ENCODE results near the gene HOXB5. TPM values are rescaled to one million over a fixed set of nuclear protein-coding genes. Genes with fewer than 3 reads are reported as not detected.

HOXB5 gene
- total RNA-seq, 1 donor from 2014 or later = 2.1 TPM

DNA sequence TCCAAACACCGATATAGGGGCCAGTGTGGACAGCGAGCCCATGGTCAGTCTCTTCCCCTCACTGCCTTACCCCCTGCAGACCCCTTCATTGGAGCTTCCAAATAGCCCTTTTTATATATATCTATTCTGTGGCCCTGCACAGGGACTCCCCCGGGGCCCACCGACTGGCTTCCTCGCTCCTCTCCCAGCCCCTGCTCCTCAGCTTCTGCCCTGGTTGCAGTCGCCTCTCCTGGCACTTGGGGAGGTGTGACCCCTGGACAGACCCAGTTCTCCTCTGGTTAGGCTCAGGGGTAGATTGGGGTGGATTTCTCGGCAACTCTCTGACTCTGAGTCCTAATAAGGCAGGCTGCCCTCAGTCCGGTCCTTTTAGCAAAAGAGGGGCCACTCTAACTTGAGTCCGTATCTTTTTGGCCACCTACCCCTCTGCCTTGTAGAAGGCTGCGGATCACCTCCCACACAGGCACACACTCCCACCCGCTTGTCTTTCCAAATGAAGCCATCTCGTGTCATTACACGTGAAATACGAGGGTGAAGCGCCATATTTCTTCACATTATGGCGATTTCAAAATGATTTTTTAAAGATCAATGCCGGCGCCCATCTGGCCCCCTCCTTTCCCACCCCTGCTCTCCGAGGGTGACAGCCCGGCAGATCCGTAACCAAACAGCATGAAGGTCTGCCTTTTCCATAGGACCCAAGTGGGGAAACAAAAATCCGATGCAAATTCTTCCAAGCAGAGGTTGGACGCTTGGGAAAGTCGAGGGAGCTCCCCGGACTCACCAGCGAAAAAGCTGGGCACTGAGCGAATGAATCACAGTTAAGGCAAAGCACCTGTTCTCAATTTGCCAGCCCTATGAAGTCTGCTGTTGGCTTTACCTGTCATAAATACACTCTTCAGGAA is 34.3 kb upstream of the HOXB5 start:
- Mint-ChIP-seq H3K9me3 (ENCODE audit: low read depth) (no peaks in the 10 kb centered on the region), H3K27ac (no peak overlapping the region), H3K4me1 (ENCODE audit: low read depth) (peaks cover 4% of the 10 kb centered on the region), H3K4me3 (ENCODE audit: low read depth) (no peak overlapping the region), H3K27me3 (peaks cover 93% of the 10 kb centered on the region), H3K36me3 (ENCODE audit: insufficient read depth) (no peaks in the 10 kb centered on the region)
- TF ChIP-seq, protein P1, sequence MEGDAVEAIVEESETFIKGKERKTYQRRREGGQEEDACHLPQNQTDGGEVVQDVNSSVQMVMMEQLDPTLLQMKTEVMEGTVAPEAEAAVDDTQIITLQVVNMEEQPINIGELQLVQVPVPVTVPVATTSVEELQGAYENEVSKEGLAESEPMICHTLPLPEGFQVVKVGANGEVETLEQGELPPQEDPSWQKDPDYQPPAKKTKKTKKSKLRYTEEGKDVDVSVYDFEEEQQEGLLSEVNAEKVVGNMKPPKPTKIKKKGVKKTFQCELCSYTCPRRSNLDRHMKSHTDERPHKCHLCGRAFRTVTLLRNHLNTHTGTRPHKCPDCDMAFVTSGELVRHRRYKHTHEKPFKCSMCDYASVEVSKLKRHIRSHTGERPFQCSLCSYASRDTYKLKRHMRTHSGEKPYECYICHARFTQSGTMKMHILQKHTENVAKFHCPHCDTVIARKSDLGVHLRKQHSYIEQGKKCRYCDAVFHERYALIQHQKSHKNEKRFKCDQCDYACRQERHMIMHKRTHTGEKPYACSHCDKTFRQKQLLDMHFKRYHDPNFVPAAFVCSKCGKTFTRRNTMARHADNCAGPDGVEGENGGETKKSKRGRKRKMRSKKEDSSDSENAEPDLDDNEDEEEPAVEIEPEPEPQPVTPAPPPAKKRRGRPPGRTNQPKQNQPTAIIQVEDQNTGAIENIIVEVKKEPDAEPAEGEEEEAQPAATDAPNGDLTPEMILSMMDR (IDR thresholded peaks at IDR 0.05; ENCODE audit: unreplicated experiment) = no peak
- DNase-seq (ENCODE audit: low spot score, unreplicated experiment) = no peak

DNA sequence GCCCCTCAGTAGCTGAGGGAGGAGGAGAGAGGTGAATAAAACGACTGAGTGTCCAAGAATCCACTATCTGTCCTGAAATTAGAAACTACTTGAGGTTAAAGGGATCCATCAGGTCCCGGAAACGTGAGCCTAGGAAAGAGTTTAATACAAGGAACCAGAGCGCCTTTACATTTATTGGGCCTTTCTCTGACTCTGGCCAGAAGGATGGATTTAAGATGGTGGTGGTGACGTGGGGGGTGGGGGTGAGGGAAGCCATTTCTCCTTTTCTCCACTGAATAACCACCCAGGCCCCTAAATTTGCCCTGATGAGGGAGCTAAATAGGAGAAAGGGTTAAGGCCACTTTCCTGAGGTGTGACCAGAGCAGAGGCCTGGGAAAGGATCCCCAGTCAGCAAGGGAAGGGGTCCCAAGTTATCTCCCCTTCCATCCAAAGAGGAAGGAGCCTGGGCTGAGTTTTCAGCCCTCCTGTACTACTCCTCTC is 33.6 kb upstream of the HOXB5 start:
- Mint-ChIP-seq H3K9me3 (ENCODE audit: low read depth) (no peaks in the 10 kb centered on the region), H3K27ac (no peak overlapping the region), H3K4me3 (ENCODE audit: low read depth) (no peak overlapping the region), H3K27me3 (peaks cover 93% of the 10 kb centered on the region), H3K36me3 (ENCODE audit: insufficient read depth) (no peaks in the 10 kb centered on the region), H3K4me1 (ENCODE audit: low read depth) (peaks cover 4% of the 10 kb centered on the region)
- no peak for DNase-seq (ENCODE audit: low spot score, unreplicated experiment)
- TF ChIP-seq, protein P1 (IDR thresholded peaks at IDR 0.05; ENCODE audit: unreplicated experiment) = no peak

DNA sequence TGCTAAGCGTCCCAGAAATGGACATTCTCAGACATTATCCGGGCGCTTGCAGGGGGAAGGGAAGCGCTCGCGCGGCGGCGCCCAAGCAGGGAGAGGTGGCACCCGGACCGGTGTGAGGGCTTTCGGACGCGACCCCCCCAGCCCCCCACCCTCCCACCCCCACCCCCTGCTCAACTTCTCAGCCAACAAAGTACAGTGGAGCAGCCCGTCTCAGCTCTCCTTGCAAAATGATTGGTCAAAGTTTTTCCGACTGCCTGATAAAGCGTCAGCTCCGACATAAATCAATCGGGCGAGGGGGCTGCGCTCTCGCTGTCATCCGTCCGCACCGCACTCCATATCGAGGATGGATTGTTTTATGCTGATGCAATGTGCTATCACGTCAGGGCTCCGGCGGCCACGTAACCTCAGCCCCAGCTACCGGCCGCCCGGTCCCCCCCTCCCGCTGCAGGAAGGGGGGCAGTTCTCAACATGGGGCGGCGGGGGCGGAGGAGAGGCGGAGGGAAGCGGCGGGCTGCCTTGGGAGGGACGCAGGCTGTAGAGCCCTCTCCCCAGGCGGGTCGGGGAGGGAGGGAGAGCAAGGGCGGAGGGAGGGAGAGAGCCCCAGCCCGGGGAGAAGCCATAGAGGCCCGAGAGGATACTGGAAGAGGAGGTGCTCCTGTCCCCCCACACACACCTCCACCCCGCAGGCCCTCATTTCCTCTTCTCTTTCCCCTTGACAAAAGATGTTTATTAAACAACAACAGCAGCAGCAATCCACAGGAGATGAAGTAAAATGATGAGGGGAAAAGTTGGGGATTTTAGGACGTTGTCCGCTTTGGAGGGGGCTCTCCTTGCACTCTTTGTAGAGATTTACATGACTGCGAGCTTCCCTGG is 32.9 kb upstream of the HOXB5 start, which contains the start of gene HOXB9:
TSS of gene HOXB9 (minus strand) at position 114 of the 873 bp plus-strand sequence. CDS start at position 25, 89 bp downstream.
- no peaks in the 10 kb centered on the region for H3K36me3 Mint-ChIP-seq (ENCODE audit: insufficient read depth)
- H3K9me3 Mint-ChIP-seq (ENCODE audit: low read depth) = no peaks in the 10 kb centered on the region
- no peak for DNase-seq (ENCODE audit: low spot score, unreplicated experiment)
- no peak within 1 kb of the TSS for H3K27ac Mint-ChIP-seq
- TF ChIP-seq, protein P1 (IDR thresholded peaks at IDR 0.05; ENCODE audit: unreplicated experiment) = no peak
- H3K4me1 Mint-ChIP-seq (ENCODE audit: low read depth) = peaks cover 4% of the 10 kb centered on the region
- peak within 1 kb of the TSS; percentile 11 for H3K4me3 Mint-ChIP-seq (ENCODE audit: low read depth)
- peaks cover 93% of the 10 kb centered on the region for H3K27me3 Mint-ChIP-seq

DNA sequence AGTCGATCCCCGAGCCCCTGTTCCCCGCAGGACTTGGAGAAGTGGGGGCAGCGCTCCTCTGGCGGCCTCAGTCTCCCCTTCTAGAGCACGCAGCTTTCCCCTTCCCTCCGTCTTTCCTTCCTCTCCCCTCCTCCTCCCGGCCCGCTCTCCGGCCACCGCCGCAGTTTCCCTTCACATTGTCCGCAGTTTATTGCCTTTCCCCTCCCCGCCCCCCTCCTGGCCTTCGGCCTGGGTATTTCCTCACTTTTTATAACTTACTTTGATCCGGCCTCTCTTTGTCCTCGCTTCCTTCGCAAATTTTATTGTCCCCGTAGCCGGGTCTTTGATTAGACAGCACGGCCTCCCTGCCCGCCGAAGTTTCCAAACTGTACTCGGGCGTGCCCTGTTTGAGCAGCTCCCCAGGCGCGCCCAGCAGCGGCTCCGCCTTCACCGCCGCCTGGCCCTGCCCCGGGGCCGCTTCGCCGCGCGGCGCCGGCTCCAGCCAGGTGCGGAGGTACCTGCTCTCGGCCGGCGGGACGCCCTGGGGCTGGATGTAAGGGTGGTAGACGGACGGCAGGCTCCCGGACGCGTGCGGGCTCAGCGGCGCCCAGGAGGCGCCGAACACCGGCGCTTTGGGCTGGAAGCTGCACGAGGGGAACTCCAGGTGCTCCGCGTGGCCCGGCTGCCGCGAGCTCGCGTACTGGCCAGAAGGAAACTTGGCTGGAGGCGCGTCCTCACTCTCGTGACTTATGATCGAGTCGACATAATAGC is 32.1 kb upstream of the HOXB5 start:
- H3K4me3 Mint-ChIP-seq (ENCODE audit: low read depth) = no peak overlapping the region
- peaks cover 4% of the 10 kb centered on the region for H3K4me1 Mint-ChIP-seq (ENCODE audit: low read depth)
- no peaks in the 10 kb centered on the region for H3K36me3 Mint-ChIP-seq (ENCODE audit: insufficient read depth)
- DNase-seq (ENCODE audit: low spot score, unreplicated experiment) = no peak
- peaks cover 93% of the 10 kb centered on the region for H3K27me3 Mint-ChIP-seq
- TF ChIP-seq, protein P1 (IDR thresholded peaks at IDR 0.05; ENCODE audit: unreplicated experiment) = no peak
- no peak overlapping the region for H3K27ac Mint-ChIP-seq
- H3K9me3 Mint-ChIP-seq (ENCODE audit: low read depth) = no peaks in the 10 kb centered on the region

Data from progenitor cell of endocrine pancreas (in vitro differentiated cells).